Hypothalamus (tissue), 51 donors: Measurements from ENCODE around the gene POP4.

Experiments
- DNase-seq, 51 donors: peaks; one replicate each; lab custom pipeline; 2025; lab: John Stamatoyannopoulos, UW

POP4 gene

GRCh38 chr19:29629836-29630534 lies 23.9 kb downstream of the POP4 start:
- no peak for DNase-seq

- no peak for DNase-seq
These were observed 24.6 kb downstream of the POP4 start for GRCh38 chr19:29630655-29631054.

- no peak for DNase-seq
These were observed 25.4 kb downstream of the POP4 start for GRCh38 chr19:29631450-29631849.

GRCh38 chr19:29634002-29634401 lies 27.9 kb downstream of the POP4 start:
- DNase-seq: no peak

- DNase-seq: no peak
These were observed 28.5 kb downstream of the POP4 start for GRCh38 chr19:29634423-29635130.

GRCh38 chr19:29635963-29636362 lies 29.9 kb downstream of the POP4 start:
- no peak for DNase-seq

- no peak for DNase-seq
These were observed 30.7 kb downstream of the POP4 start for GRCh38 chr19:29636553-29637360.

GRCh38 chr19:29639086-29639485 lies 33.0 kb downstream of the POP4 start:
- DNase-seq: no peak

- DNase-seq: no peak
These were observed 34.1 kb downstream of the POP4 start for GRCh38 chr19:29640231-29640630.

- no peak for DNase-seq
These were observed 35.5 kb downstream of the POP4 start for GRCh38 chr19:29641597-29641996.

GRCh38 chr19:29643361-29643935 lies 37.4 kb downstream of the POP4 start:
- no peak for DNase-seq

GRCh38 chr19:29644210-29644609 lies 38.1 kb downstream of the POP4 start:
- no peak for DNase-seq

- no peak for DNase-seq
These were observed 39.4 kb downstream of the POP4 start for GRCh38 chr19:29645491-29645867.

GRCh38 chr19:29645911-29646310 lies 39.8 kb downstream of the POP4 start:
- DNase-seq: peak in 11 of 51 donors; percentile 6 to 41 (median 18)

GRCh38 chr19:29650772-29651387 lies 44.8 kb downstream of the POP4 start:
- no peak for DNase-seq

GRCh38 chr19:29651622-29652394 lies 45.7 kb downstream of the POP4 start:
- DNase-seq: no peak

GRCh38 chr19:29653398-29653797 lies 47.3 kb downstream of the POP4 start:
- DNase-seq: no peak

GRCh38 chr19:29655648-29656335 lies 49.7 kb downstream of the POP4 start:
- no peak for DNase-seq

GRCh38 chr19:29658221-29658991 lies 52.3 kb downstream of the POP4 start:
- DNase-seq: no peak
